ENCODE measurements around the gene CYGB. TPM values are rescaled to one million over a fixed set of nuclear protein-coding genes. Genes with fewer than 3 reads are reported as not detected.

Gene CYGB
- polyA plus RNA-seq, 3 donors: 9.2 to 13.4 (median 11.1) TPM

GRCh38 chr17:76487451-76488192 is 49.9 kb downstream of the CYGB start:
- DNase-seq (ENCODE audit: low read depth in 3 of 3, low spot score in 2 of 3): no peak

GRCh38 chr17:76485569-76485968 is 51.9 kb downstream of the CYGB start:
- DNase-seq (ENCODE audit: low read depth in 3 of 3, low spot score in 2 of 3): no peak

- DNase-seq (ENCODE audit: low read depth in 3 of 3, low spot score in 2 of 3): no peak
Measured at GRCh38 chr17:76484228-76484725, 53.2 kb downstream of the CYGB start.

- no peak for DNase-seq (ENCODE audit: low read depth in 3 of 3, low spot score in 2 of 3)
Measured at GRCh38 chr17:76481071-76481655, 56.3 kb downstream of the CYGB start.

- DNase-seq (ENCODE audit: low read depth in 3 of 3, low spot score in 2 of 3): no peak
Measured at GRCh38 chr17:76480632-76481031, 56.9 kb downstream of the CYGB start.

- no peak for DNase-seq (ENCODE audit: low read depth in 3 of 3, low spot score in 2 of 3)
Measured at GRCh38 chr17:76479515-76480060, 57.9 kb downstream of the CYGB start.

GRCh38 chr17:76478730-76479514 is 58.6 kb downstream of the CYGB start:
- no peak for DNase-seq (ENCODE audit: low read depth in 3 of 3, low spot score in 2 of 3)

- no peak for DNase-seq (ENCODE audit: low read depth in 3 of 3, low spot score in 2 of 3)
Measured at GRCh38 chr17:76478097-76478496, 59.4 kb downstream of the CYGB start.

- no peak for DNase-seq (ENCODE audit: low read depth in 3 of 3, low spot score in 2 of 3)
Measured at GRCh38 chr17:76477576-76477975, 59.9 kb downstream of the CYGB start.

Other genes starting within 250 kb of the CYGB start
- gene QRICH2, start 229.4 kb downstream of the CYGB start, polyA plus RNA-seq (ENCODE audit: insufficient read length in 3 of 3): 1 to 10 TPM; 4.2 to 5.0 (median 5.0) TPM
- 10 to 100 TPM; 81.1 to 85.4 (median 83.9) TPM for gene PRPSAP1, start 183.8 kb downstream of the CYGB start, polyA plus RNA-seq (ENCODE audit: insufficient read length in 3 of 3)
- gene SPHK1, start 153.1 kb downstream of the CYGB start, polyA plus RNA-seq (ENCODE audit: insufficient read length in 3 of 3): 1 to 10 TPM; 1.7 to 2.5 (median 2.3) TPM
- gene UBE2O, start 84.6 kb downstream of the CYGB start, polyA plus RNA-seq (ENCODE audit: insufficient read length in 3 of 3): 10 to 100 TPM; 23.6 to 26.5 (median 25.1) TPM
- under 1 TPM in 1 of 3 donors, not detected in 2; 0.35 TPM for gene AANAT, start 70.1 kb downstream of the CYGB start, polyA plus RNA-seq (ENCODE audit: insufficient read length in 3 of 3)
- gene RHBDF2, start 36.3 kb downstream of the CYGB start, polyA plus RNA-seq (ENCODE audit: insufficient read length in 3 of 3): 1 to 10 TPM; 5.6 to 7.2 (median 5.7) TPM
- gene PRCD, start 2.3 kb upstream of the CYGB start, polyA plus RNA-seq (ENCODE audit: insufficient read length in 3 of 3): 1 to 10 TPM; 2.2 to 3.7 (median 3.0) TPM
- gene ST6GALNAC2, start 48.2 kb upstream of the CYGB start, polyA plus RNA-seq (ENCODE audit: insufficient read length in 3 of 3): 1 to 10 TPM; 8.5 to 9.9 (median 9.6) TPM
- under 1 TPM; 0.18 to 0.43 (median 0.25) TPM for gene ST6GALNAC1, start 106.0 kb upstream of the CYGB start, polyA plus RNA-seq (ENCODE audit: insufficient read length in 3 of 3)
- 100 to 1,000 TPM; 107 to 119 (median 114) TPM for gene MXRA7, start 173.3 kb upstream of the CYGB start, polyA plus RNA-seq (ENCODE audit: insufficient read length in 3 of 3)
- gene JMJD6, start 188.9 kb upstream of the CYGB start, polyA plus RNA-seq (ENCODE audit: insufficient read length in 3 of 3): 10 to 100 TPM; 21.1 to 25.8 (median 21.9) TPM
- 10 to 100 TPM; 43.3 to 47.3 (median 44.8) TPM for gene METTL23, start 189.1 kb upstream of the CYGB start, polyA plus RNA-seq (ENCODE audit: insufficient read length in 3 of 3)
- 100 to 1,000 TPM; 395 to 434 (median 415) TPM for gene SRSF2, start 199.6 kb upstream of the CYGB start, polyA plus RNA-seq (ENCODE audit: insufficient read length in 3 of 3)
- 10 to 100 TPM; 24.6 to 27.7 (median 25.6) TPM for gene MFSD11, start 200.4 kb upstream of the CYGB start, polyA plus RNA-seq (ENCODE audit: insufficient read length in 3 of 3)